GM12878 (cell line): ENCODE results near the gene NHSL2. TPM values are rescaled to one million over a fixed set of nuclear protein-coding genes. Genes with fewer than 3 reads are reported as not detected.

ENCODE experiments used
- ATAC-seq: fragments of 200-7000 bp; cut with Tn5 transposase; 3 replicates; pipeline ENCODE4 v1.9.1; 2020; ENCODE audit warnings: mild to moderate bottlenecking, moderate library complexity
- BruUV-seq: library from RNA; stranded (reverse); fragments of 400-500 nt; replicated peaks from 2 replicates; lab custom pipeline; 2021; lab: Mats Ljungman, UMichigan
- CTCF ChIA-PET: fragments of 300-600 bp; sonication (Branson Sonifier 250); formaldehyde crosslinking; extraction: SDS; loops from one replicate; lab custom pipeline; 2021; ENCODE audit warnings: inconsistent platforms; lab: Yijun Ruan, JAX
- POLR2A ChIA-PET: fragments of 350-600 bp; formaldehyde crosslinking; extraction: SDS; loops from one replicate; lab custom pipeline; 2021; ENCODE audit warnings: inconsistent platforms; lab: Charles Lee
- RAD21 ChIA-PET: fragments of 300-600 bp; sonication (Branson Sonifier 250); formaldehyde crosslinking; loops from one replicate; lab custom pipeline; 2023; ENCODE audit warnings: antibody characterized with exemption; ENCODE audit not compliant: unreplicated experiment; lab: Charles Lee
- SMC1A ChIA-PET: fragments of 300-600 bp; sonication (Branson Sonifier 250); formaldehyde crosslinking; loops from one replicate; lab custom pipeline; 2023; ENCODE audit not compliant: unreplicated experiment, uncharacterized antibody; lab: Charles Lee
- DNase-seq: peaks from one replicate; pipeline ENCODE4 v3.0.0-alpha.2; 2011; ENCODE audit warnings: low read depth, low spot score
- FAIRE-seq: peaks from 3 replicates; lab custom pipeline; 2011; peaks lifted over from hg19 to GRCh38; lab: Jason Lieb, UNC
- H2AFZ ChIP-seq: 2 replicates; pipeline ENCODE4 v1.6.0; 2011; ENCODE audit warnings: low read depth, low read length, control low read depth; ENCODE audit not compliant: control insufficient read depth
- H3K27ac ChIP-seq: 2 replicates; pipeline ENCODE4 v1.5.1; 2011; ENCODE audit warnings: control low read depth; ENCODE audit not compliant: control insufficient read depth, insufficient read depth
- H3K27me3 ChIP-seq, 2 experiments: replicated peaks in 1 of 2; 2 replicates each; pipeline versions ENCODE4 v1.6.0 to v1.6.1; 2011; ENCODE audit warnings: low read length in 1 of 2; ENCODE audit not compliant: control insufficient read depth in 2 of 2, insufficient read depth in 2 of 2
- H3K36me3 ChIP-seq, 2 experiments: 2 replicates each; pipeline ENCODE4 v1.5.1; 2011; ENCODE audit warnings: low read length in 1 of 2; ENCODE audit not compliant: control insufficient read depth in 2 of 2, insufficient read depth in 2 of 2
- H3K4me1 ChIP-seq: 2 replicates; pipeline ENCODE4 v1.6.1; 2011; ENCODE audit warnings: mild to moderate bottlenecking, low read length, moderate library complexity, mixed read lengths; ENCODE audit not compliant: control insufficient read depth, insufficient read depth
- H3K4me2 ChIP-seq: 2 replicates; pipeline ENCODE4 v1.6.0; 2011; ENCODE audit warnings: control low read depth; ENCODE audit not compliant: control insufficient read depth, insufficient read depth
- H3K4me3 ChIP-seq: fragments of 200-600 bp; sonication (generic); 2 replicates; pipeline ENCODE4 v1.5.1; 2016
- H3K79me2 ChIP-seq: 2 replicates; pipeline ENCODE4 v1.6.0; 2011; ENCODE audit warnings: low read length; ENCODE audit not compliant: control insufficient read depth, insufficient read depth
- H3K9ac ChIP-seq: 2 replicates; pipeline ENCODE4 v1.8.0; 2011; ENCODE audit warnings: low read length, control low read depth, mixed read lengths; ENCODE audit not compliant: control insufficient read depth, insufficient read depth
- H3K9me3 ChIP-seq: replicated peaks from 3 replicates; pipeline ENCODE4 v1.5.1; 2011; ENCODE audit warnings: mild to moderate bottlenecking, low read length; ENCODE audit not compliant: control insufficient read depth, insufficient read depth
- H4K20me1 ChIP-seq: 2 replicates; pipeline ENCODE4 v1.6.0; 2011; ENCODE audit not compliant: control insufficient read depth, insufficient read depth
- BRCA1 ChIP-seq: IDR thresholded peaks from 2 replicates; pipeline ENCODE4 v1.6.1; 2011; ENCODE audit warnings: low read depth, low read length, improper control_type of control experiment
- EED ChIP-seq: sonication (generic); IDR thresholded peaks from 2 replicates; pipeline ENCODE4 v1.6.1; 2016; ENCODE audit warnings: antibody characterized with exemption, low read depth
- FOXK2 ChIP-seq: fragments of 450-650 bp; IDR thresholded peaks from 2 replicates; pipeline ENCODE4 v1.6.1; 2017; ENCODE audit warnings: mild to moderate bottlenecking, moderate library complexity
- HDAC6 ChIP-seq: fragments of 200-600 bp; sonication (generic); IDR thresholded peaks from one replicate; pipeline ENCODE4 v1.8.0; 2017; ENCODE audit warnings: antibody characterized with exemption; ENCODE audit not compliant: unreplicated experiment
- MEF2B ChIP-seq: fragments of 450-650 bp; IDR thresholded peaks from 2 replicates; pipeline ENCODE4 v1.6.1; 2018; ENCODE audit warnings: mild to moderate bottlenecking, moderate library complexity; ENCODE audit not compliant: partially characterized antibody, poor library complexity, severe bottlenecking
- MXI1 ChIP-seq: fragments of 150-350 bp; IDR thresholded peaks from 2 replicates; pipeline ENCODE4 v1.6.1; 2011; ENCODE audit warnings: low read depth, mild to moderate bottlenecking, inconsistent platforms, low read length, improper control_type of control experiment
- NR2C2 ChIP-seq: IDR thresholded peaks from 2 replicates; pipeline ENCODE4 v1.6.1; 2011; ENCODE audit warnings: borderline replicate concordance, low read depth; ENCODE audit not compliant: control insufficient read depth, insufficient read length
- PAX8 ChIP-seq: fragments of 450-650 bp; IDR thresholded peaks from 2 replicates; pipeline ENCODE4 v1.6.1; 2017; ENCODE audit warnings: mild to moderate bottlenecking, moderate library complexity
- POLR2A ChIP-seq: IDR thresholded peaks from 2 replicates; pipeline ENCODE4 v1.6.1; 2011; ENCODE audit warnings: low read depth, mild to moderate bottlenecking, low read length
- POU2F2 ChIP-seq: IDR thresholded peaks from 3 replicates; pipeline ENCODE4 v1.6.1; 2011; ENCODE audit warnings: low read depth, mild to moderate bottlenecking, low read length, borderline replicate concordance
- SPI1 ChIP-seq: IDR thresholded peaks from 2 replicates; pipeline ENCODE4 v1.6.1; 2011; ENCODE audit warnings: low read depth, mild to moderate bottlenecking, low read length, moderate library complexity, borderline replicate concordance; ENCODE audit not compliant: insufficient read depth
- TARDBP ChIP-seq: IDR thresholded peaks from 2 replicates; pipeline ENCODE4 v1.6.1; 2016; ENCODE audit warnings: borderline replicate concordance
- WGBS: methylation state at CpG from one replicate; pipeline ENCODE4 v1.1.6; 2016; ENCODE audit warnings: low lambda C conversion rate; ENCODE audit not compliant: insufficient replicate concordance, insufficient coverage; ENCODE audit errors: missing lambda C conversion rate; 5-methylcytosine and 5-hydroxymethylcytosine counted together
- in situ Hi-C: fragments of 300-500 bp; cut with MboI; formaldehyde crosslinking; loops from 9 replicates; pipeline ENCODE4 v1.14.3; 2018; ENCODE audit warnings: mixed read lengths
- intact Hi-C: fragments of 100-400 bp; cut with micrococcal nuclease; formaldehyde crosslinking; loops from one replicate; pipeline ENCODE4 v1.14.2; 2022; ENCODE audit not compliant: unreplicated experiment
- polyA plus RNA-seq, 11 experiments: library from polyadenylated mRNA; depleted of rRNA in 4 of 11; unstranded in 6 of 11; stranded (reverse) in 5 of 11; fragments of >200 nt; fragmentation: Nextera tagmentation in 4 of 11; fragmentation: Illumina TruSeq in 1 of 11; extraction: Ambion mirVana in 4 of 11; extraction: Trizol in 1 of 11; gene quantifications; 1 replicate in 1 of 11; 2 replicates in 10 of 11; pipeline versions ENCODE4 v1.2.1 to v1.2.3, GENCODE V29; 2011 to 2016; ENCODE audit warnings: inconsistent platforms in 2 of 11, missing spikeins in 2 of 11, low read depth in 1 of 11
- total RNA-seq, 4 experiments: library from RNA; depleted of rRNA in 3 of 4; stranded (reverse); fragments of >200 nt in 3 of 4; fragmentation: Illumina TruSeq in 1 of 4; extraction: Trizol in 1 of 4; gene quantifications; 2 replicates each; pipeline versions ENCODE4 v1.2.1 to v1.2.3, GENCODE V29; 2013 to 2021
- TF ChIP-seq, protein P1 (sequence below): IDR thresholded peaks from 2 replicates; pipeline ENCODE4 v1.6.1; 2011; ENCODE audit warnings: low read depth, mild to moderate bottlenecking, low read length, moderate library complexity, borderline replicate concordance; ENCODE audit errors: extremely low read depth
- TF ChIP-seq, protein P2 (sequence below): fragments of 450-650 bp; IDR thresholded peaks from 2 replicates; pipeline ENCODE4 v1.6.1; 2017; ENCODE audit warnings: mild to moderate bottlenecking, moderate library complexity
- TF ChIP-seq, protein P3 (sequence below): fragments of 450-650 bp; IDR thresholded peaks from 2 replicates; pipeline ENCODE4 v1.6.1; 2016; ENCODE audit warnings: mild to moderate bottlenecking

NHSL2 gene
- total and polyA plus RNA-seq, 10 of the 15 experiments (the other 5 are each of a cell fraction or from before 2014, with no cell fraction given) = 0.05 to 0.53 (median 0.07) TPM; not detected in 2

DNA sequence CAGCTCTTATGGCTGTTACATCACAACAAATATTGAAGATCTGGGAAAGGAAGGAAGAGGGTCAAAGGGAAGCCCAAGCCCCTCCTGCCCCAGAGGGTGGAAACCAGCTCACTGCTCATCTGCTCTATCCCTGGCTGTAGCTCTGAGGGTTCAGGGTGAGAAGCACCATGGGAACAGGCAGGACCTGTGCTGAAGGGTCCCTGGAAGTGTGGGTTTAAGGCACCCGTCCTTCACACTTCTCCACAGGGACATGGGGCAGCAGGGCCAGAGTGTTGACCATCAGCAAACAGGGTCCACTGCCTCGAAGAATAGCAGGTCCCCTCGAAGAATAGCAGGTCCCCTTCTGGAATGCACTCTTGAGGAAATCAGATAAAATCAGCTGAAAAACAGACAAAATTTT, 216.7 kb downstream of the NHSL2 start:
- CTCF ChIA-PET = interaction anchor here (0.9 to 9.8 kb wide), 13 partner anchors 8 to 260 kb away, joined by 3 to 81 read pairs (median 4); no protein-coding TSS in a partner anchor
- no peak overlapping the region for H3K4me3 ChIP-seq
- 0 out of 2 replicates have a peak, but pooled peaks cover 2% of the 10 kb centered on the region for H3K4me1 ChIP-seq

More for the DNA sequence above, 216.7 kb downstream of the NHSL2 start:
- ATAC-seq = no peak
- no peaks in the 10 kb centered on the region; the same call in 2 of the 3 replicates for H3K9me3 ChIP-seq
- WGBS = 0% methylated on average over 3 of the region's 3 CpGs
- FAIRE-seq = no peak
- in situ Hi-C loops = loop anchor here (5.0 kb wide), 2 partner anchors 105 to 130 kb away; no protein-coding TSS in a partner anchor
- H3K27me3 ChIP-seq = peaks cover 0 to under 1% of the 10 kb centered on the region in 2 experiments; a peak in 2 of 4 replicates
- H3K36me3 ChIP-seq = no peaks in the 10 kb centered on the region
- intact Hi-C loops = loop anchor here (5.0 kb wide), 1 partner anchor 55 kb away; the partner anchor contains the start of gene PIN4
- no peak overlapping the region for H3K9ac ChIP-seq
- H2AFZ ChIP-seq = no peak overlapping the region
- no TSS peak for BruUV-seq
- H3K79me2 ChIP-seq = no peaks in the 10 kb centered on the region
- RAD21 ChIA-PET = interaction anchor here (1.0 to 4.3 kb wide), 2 partner anchors 62 to 107 kb away, joined by 3 to 43 read pairs; no protein-coding TSS in a partner anchor
- H3K4me2 ChIP-seq = no peak overlapping the region
- H4K20me1 ChIP-seq = no peaks in the 10 kb centered on the region
- TF ChIP-seq, protein P1, sequence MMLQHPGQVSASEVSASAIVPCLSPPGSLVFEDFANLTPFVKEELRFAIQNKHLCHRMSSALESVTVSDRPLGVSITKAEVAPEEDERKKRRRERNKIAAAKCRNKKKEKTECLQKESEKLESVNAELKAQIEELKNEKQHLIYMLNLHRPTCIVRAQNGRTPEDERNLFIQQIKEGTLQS = no peak
- TF ChIP-seq NR2C2 = no peak
- TF ChIP-seq FOXK2 = no peak
- TF ChIP-seq, protein P2, sequence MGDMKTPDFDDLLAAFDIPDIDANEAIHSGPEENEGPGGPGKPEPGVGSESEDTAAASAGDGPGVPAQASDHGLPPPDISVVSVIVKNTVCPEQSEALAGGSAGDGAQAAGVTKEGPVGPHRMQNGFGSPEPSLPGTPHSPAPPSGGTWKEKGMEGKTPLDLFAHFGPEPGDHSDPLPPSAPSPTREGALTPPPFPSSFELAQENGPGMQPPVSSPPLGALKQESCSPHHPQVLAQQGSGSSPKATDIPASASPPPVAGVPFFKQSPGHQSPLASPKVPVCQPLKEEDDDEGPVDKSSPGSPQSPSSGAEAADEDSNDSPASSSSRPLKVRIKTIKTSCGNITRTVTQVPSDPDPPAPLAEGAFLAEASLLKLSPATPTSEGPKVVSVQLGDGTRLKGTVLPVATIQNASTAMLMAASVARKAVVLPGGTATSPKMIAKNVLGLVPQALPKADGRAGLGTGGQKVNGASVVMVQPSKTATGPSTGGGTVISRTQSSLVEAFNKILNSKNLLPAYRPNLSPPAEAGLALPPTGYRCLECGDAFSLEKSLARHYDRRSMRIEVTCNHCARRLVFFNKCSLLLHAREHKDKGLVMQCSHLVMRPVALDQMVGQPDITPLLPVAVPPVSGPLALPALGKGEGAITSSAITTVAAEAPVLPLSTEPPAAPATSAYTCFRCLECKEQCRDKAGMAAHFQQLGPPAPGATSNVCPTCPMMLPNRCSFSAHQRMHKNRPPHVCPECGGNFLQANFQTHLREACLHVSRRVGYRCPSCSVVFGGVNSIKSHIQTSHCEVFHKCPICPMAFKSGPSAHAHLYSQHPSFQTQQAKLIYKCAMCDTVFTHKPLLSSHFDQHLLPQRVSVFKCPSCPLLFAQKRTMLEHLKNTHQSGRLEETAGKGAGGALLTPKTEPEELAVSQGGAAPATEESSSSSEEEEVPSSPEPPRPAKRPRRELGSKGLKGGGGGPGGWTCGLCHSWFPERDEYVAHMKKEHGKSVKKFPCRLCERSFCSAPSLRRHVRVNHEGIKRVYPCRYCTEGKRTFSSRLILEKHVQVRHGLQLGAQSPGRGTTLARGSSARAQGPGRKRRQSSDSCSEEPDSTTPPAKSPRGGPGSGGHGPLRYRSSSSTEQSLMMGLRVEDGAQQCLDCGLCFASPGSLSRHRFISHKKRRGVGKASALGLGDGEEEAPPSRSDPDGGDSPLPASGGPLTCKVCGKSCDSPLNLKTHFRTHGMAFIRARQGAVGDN = no peak
- no peak for TF ChIP-seq MXI1
- no peak for TF ChIP-seq POU2F2
- no peak for TF ChIP-seq TARDBP
- TF ChIP-seq SPI1 = no peak
- no peak for TF ChIP-seq MEF2B
- TF ChIP-seq EED = no peak
- TF ChIP-seq, protein P3, sequence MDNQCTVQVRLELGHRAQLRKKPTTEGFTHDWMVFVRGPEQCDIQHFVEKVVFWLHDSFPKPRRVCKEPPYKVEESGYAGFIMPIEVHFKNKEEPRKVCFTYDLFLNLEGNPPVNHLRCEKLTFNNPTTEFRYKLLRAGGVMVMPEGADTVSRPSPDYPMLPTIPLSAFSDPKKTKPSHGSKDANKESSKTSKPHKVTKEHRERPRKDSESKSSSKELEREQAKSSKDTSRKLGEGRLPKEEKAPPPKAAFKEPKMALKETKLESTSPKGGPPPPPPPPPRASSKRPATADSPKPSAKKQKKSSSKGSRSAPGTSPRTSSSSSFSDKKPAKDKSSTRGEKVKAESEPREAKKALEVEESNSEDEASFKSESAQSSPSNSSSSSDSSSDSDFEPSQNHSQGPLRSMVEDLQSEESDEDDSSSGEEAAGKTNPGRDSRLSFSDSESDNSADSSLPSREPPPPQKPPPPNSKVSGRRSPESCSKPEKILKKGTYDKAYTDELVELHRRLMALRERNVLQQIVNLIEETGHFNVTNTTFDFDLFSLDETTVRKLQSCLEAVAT = no peak
- TF ChIP-seq PAX8 = no peak
- TF ChIP-seq HDAC6 = no peak
- TF ChIP-seq BRCA1 = no peak
- TF ChIP-seq POLR2A = no peak
- TF ChIP-seq, all 136 proteins: peak for 0
- SMC1A ChIA-PET = interaction anchor here (1.0 to 5.4 kb wide), 4 partner anchors 103 to 114 kb away, joined by 3 to 45 read pairs (median 6); no protein-coding TSS in a partner anchor
- POLR2A ChIA-PET = no interaction called here
- H3K27ac ChIP-seq = no peak overlapping the region
- DNase-seq = no peak
